ENCODE measurements around the gene KIAA0825. TPM values are rescaled to one million over a fixed set of nuclear protein-coding genes. Genes with fewer than 3 reads are reported as not detected.

The KIAA0825 gene
- total RNA-seq, 1 donor from 2014 or later: 0.26 TPM

- DNase-seq (ENCODE audit: low read depth) (no peak), FAIRE-seq (no peak)
- no peak for TF ChIP-seq CTCF (IDR thresholded peaks at IDR 0.05; ENCODE audit: insufficient read depth, low read length, severe bottlenecking)
- Histone ChIP-seq H3K36me3 (ENCODE audit: control insufficient read depth, insufficient read depth, low read length) (no peaks in the 10 kb centered on the region), H3K4me3 (ENCODE audit: low read depth, low read length) (no peak overlapping the region), H3K27me3 (ENCODE audit: control insufficient read depth, insufficient read depth, low read length) (no peaks in the 10 kb centered on the region)
Observed at GRCh38 chr5:94571415-94571814, 47.0 kb downstream of the KIAA0825 start.

DNA sequence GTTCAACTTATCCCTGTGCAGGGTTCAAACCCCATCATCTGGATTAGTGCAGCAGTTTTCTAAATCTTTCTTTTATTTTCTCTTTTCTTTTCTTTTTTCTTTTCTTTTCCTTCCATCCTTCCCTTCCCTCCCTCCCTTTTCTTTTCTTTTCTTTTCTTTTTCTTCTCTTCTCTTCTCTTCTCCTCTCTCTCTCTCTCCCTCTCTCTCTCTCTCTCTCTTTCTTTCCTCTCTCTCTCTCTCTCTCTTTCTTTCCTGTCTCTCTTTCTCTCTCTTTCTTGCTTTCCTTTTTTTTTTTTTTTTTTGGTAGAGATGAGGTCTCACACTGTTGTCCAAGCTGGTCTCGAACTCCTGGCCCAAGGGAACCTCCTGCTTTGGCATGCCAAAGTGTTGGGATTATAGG lies 53.6 kb downstream of the KIAA0825 start:
- H3K4me3 ChIP-seq (ENCODE audit: low read depth, low read length): no peak overlapping the region
- no peaks in the 10 kb centered on the region for H3K27me3 ChIP-seq (ENCODE audit: control insufficient read depth, insufficient read depth, low read length)
- FAIRE-seq: no peak
- H3K36me3 ChIP-seq (ENCODE audit: control insufficient read depth, insufficient read depth, low read length): no peaks in the 10 kb centered on the region
- DNase-seq (ENCODE audit: low read depth): no peak
- TF ChIP-seq CTCF (IDR thresholded peaks at IDR 0.05; ENCODE audit: insufficient read depth, low read length, severe bottlenecking): no peak

DNA sequence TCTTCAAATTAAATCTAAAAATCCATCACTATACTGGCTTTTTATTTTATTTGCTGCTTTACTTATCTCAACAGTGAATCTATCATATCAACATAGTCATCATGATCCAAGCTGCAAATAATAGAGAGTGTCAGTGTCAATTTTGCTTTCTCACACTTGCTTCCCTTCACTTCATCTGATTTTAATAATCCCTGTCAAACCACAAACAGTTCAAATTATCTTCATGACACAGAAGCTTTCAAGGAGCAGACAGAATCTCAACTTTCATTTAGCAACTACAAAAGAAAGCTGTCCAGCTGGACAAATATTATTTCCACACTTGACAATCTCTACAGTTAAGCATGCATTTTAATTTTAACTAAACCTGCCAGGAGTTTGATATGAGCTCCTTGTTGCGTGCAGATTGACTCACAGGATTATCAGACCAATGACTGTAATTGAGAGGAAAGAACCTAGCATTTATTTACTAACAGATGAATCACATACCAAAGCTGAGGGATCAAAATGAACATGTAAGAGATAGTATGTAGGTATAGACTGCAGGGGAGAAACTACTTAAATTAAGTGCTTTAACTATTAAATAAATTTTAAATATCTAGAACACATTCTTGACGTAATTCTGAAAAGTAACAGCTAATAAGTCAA lies 56.0 kb downstream of the KIAA0825 start:
- no peak overlapping the region for H3K4me3 ChIP-seq (ENCODE audit: low read depth, low read length)
- FAIRE-seq: no peak
- no peaks in the 10 kb centered on the region for H3K27me3 ChIP-seq (ENCODE audit: control insufficient read depth, insufficient read depth, low read length)
- H3K36me3 ChIP-seq (ENCODE audit: control insufficient read depth, insufficient read depth, low read length): no peaks in the 10 kb centered on the region
- peak; percentile 87 for DNase-seq (ENCODE audit: low read depth)
- TF ChIP-seq CTCF (IDR thresholded peaks at IDR 0.05; ENCODE audit: insufficient read depth, low read length, severe bottlenecking): no peak

GRCh38 chr5:94558028-94558427 lies 60.4 kb downstream of the KIAA0825 start:
- Histone ChIP-seq H3K27me3 (ENCODE audit: control insufficient read depth, insufficient read depth, low read length) (no peaks in the 10 kb centered on the region), H3K36me3 (ENCODE audit: control insufficient read depth, insufficient read depth, low read length) (no peaks in the 10 kb centered on the region), H3K4me3 (ENCODE audit: low read depth, low read length) (no peak overlapping the region)
- TF ChIP-seq CTCF (IDR thresholded peaks at IDR 0.05; ENCODE audit: insufficient read depth, low read length, severe bottlenecking): no peak
- DNase-seq (ENCODE audit: low read depth) (no peak), FAIRE-seq (no peak)

- no peak for DNase-seq (ENCODE audit: low read depth)
- TF ChIP-seq CTCF (IDR thresholded peaks at IDR 0.05; ENCODE audit: insufficient read depth, low read length, severe bottlenecking): no peak
- Histone ChIP-seq H3K36me3 (ENCODE audit: control insufficient read depth, insufficient read depth, low read length) (no peaks in the 10 kb centered on the region), H3K4me3 (ENCODE audit: low read depth, low read length) (no peak overlapping the region), H3K27me3 (ENCODE audit: control insufficient read depth, insufficient read depth, low read length) (no peaks in the 10 kb centered on the region)
- FAIRE-seq: no peak
Observed at GRCh38 chr5:94551858-94552257, 66.5 kb downstream of the KIAA0825 start.

Measured in bronchial epithelial cell (primary cell).